Measurements from ENCODE around the gene SPAST. TPM values are rescaled to one million over a fixed set of nuclear protein-coding genes. Genes with fewer than 3 reads are reported as not detected.
A peak's percentile ranks its signal among the peaks of the same experiment; 100 is the strongest.

Gene SPAST
- total and polyA plus RNA-seq, 2 of the 13 experiments (the other 11 are each of a cell fraction or from before 2014, with no cell fraction given) = 11.5 to 40.4 TPM

- TF ChIP-seq ZNF33B (CRISPR knock-in tag; IDR thresholded peaks at IDR 0.05) (0 out of 2 replicates have a peak, but pooled peaks have one; percentile 54), SKI (IDR thresholded peaks at IDR 0.05; ENCODE audit: partially characterized antibody) (peak; percentile 12), UBTF (CRISPR knock-in tag; IDR thresholded peaks at IDR 0.05) (peak; percentile 98), HES4 (CRISPR knock-in tag; IDR thresholded peaks at IDR 0.05; ENCODE audit: borderline replicate concordance) (peak; percentile 88), IKZF4 (CRISPR knock-in tag; IDR thresholded peaks at IDR 0.05; ENCODE audit: borderline replicate concordance, low read depth, not compliant biosample characterization) (peak; percentile 93), ZNF800 (CRISPR knock-in tag; IDR thresholded peaks at IDR 0.05) (peak; percentile 64; the same call in 1 of the 2 replicates), ARNT2 (CRISPR knock-in tag; IDR thresholded peaks at IDR 0.05; ENCODE audit: low read depth) (peak; percentile 93), ZNF776 (CRISPR knock-in tag; IDR thresholded peaks at IDR 0.05) (no peak), HOXA7 (CRISPR knock-in tag; IDR thresholded peaks at IDR 0.05) (no peak), ZNF850 (CRISPR knock-in tag; conservative IDR thresholded peaks at IDR 0.05) (no peak), MEIS2 (CRISPR knock-in tag; IDR thresholded peaks at IDR 0.05) (peak; percentile 80; the same call in 1 of the 2 replicates), ZNF33A (CRISPR knock-in tag; IDR thresholded peaks at IDR 0.05; ENCODE audit: borderline replicate concordance) (0 out of 2 replicates have a peak, but pooled peaks have one; percentile 91), ZNF124 (CRISPR knock-in tag; IDR thresholded peaks at IDR 0.05) (peak; percentile 93), HOXA3 (CRISPR knock-in tag; IDR thresholded peaks at IDR 0.05) (peak; percentile 81), ZMYM4 (CRISPR knock-in tag; IDR thresholded peaks at IDR 0.05) (peak; percentile 59; the same call in 1 of the 2 replicates), ZNF362 (CRISPR knock-in tag; IDR thresholded peaks at IDR 0.05; ENCODE audit: borderline replicate concordance) (peak; percentile 61), CAMTA2 (CRISPR knock-in tag; IDR thresholded peaks at IDR 0.05; ENCODE audit: borderline replicate concordance) (no peak; the same call in 1 of the 2 replicates)
- TF ChIP-seq, protein P1, sequence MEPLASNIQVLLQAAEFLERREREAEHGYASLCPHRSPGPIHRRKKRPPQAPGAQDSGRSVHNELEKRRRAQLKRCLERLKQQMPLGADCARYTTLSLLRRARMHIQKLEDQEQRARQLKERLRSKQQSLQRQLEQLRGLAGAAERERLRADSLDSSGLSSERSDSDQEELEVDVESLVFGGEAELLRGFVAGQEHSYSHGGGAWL (CRISPR knock-in tag; IDR thresholded peaks at IDR 0.05) = peak; percentile 92
- TF ChIP-seq, protein P2, sequence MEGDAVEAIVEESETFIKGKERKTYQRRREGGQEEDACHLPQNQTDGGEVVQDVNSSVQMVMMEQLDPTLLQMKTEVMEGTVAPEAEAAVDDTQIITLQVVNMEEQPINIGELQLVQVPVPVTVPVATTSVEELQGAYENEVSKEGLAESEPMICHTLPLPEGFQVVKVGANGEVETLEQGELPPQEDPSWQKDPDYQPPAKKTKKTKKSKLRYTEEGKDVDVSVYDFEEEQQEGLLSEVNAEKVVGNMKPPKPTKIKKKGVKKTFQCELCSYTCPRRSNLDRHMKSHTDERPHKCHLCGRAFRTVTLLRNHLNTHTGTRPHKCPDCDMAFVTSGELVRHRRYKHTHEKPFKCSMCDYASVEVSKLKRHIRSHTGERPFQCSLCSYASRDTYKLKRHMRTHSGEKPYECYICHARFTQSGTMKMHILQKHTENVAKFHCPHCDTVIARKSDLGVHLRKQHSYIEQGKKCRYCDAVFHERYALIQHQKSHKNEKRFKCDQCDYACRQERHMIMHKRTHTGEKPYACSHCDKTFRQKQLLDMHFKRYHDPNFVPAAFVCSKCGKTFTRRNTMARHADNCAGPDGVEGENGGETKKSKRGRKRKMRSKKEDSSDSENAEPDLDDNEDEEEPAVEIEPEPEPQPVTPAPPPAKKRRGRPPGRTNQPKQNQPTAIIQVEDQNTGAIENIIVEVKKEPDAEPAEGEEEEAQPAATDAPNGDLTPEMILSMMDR (CRISPR knock-in tag; IDR thresholded peaks at IDR 0.05) = peak; percentile 60
- TF ChIP-seq, protein P3, sequence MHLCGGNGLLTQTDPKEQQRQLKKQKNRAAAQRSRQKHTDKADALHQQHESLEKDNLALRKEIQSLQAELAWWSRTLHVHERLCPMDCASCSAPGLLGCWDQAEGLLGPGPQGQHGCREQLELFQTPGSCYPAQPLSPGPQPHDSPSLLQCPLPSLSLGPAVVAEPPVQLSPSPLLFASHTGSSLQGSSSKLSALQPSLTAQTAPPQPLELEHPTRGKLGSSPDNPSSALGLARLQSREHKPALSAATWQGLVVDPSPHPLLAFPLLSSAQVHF (CRISPR knock-in tag; IDR thresholded peaks at IDR 0.05) = no peak
Observed at GRCh38 chr2:32039447-32040219, 23.7 kb upstream of the SPAST start, which contains the start of gene DPY30 (continued).

Measured in HepG2 (cell line).